ENCODE data around the gene FBXL13. TPM values are rescaled to one million over a fixed set of nuclear protein-coding genes. Genes with fewer than 3 reads are reported as not detected.

The FBXL13 gene
- total and polyA plus RNA-seq, 2 experiments from 2014 or later: 1.2 to 2.5 TPM

DNA sequence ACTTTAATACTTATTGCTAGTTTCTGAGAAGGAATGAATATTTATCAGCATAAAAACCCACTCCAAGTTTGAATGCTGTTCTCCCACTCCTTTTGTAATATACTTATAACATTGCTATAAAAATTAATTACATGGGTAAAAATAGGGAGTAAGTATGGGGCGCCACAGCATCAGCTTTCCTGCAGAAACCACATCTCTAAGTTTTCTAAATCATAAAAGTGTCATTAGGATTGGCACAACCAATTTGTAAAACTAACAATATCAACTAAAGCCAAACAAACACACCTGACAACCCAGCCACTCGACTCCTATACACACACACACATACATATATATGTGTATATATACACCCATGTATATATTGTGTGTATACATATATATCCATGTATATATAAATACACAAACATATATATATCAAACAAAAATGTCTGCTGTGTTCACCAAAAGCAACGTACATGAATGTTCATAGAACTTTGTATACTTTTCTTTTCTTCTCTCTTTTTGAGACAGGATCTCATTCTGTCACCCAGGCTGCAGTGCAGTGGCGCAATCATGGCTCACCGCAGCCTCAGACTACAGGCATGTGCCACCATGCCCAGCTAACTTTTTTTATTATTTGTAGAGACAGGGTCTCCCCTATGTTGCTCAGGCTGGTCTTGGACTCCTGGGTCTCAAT lies 176.6 kb downstream of the FBXL13 start:
- no peak for DNase-seq (ENCODE audit: low spot score)
- TF ChIP-seq, protein P1, sequence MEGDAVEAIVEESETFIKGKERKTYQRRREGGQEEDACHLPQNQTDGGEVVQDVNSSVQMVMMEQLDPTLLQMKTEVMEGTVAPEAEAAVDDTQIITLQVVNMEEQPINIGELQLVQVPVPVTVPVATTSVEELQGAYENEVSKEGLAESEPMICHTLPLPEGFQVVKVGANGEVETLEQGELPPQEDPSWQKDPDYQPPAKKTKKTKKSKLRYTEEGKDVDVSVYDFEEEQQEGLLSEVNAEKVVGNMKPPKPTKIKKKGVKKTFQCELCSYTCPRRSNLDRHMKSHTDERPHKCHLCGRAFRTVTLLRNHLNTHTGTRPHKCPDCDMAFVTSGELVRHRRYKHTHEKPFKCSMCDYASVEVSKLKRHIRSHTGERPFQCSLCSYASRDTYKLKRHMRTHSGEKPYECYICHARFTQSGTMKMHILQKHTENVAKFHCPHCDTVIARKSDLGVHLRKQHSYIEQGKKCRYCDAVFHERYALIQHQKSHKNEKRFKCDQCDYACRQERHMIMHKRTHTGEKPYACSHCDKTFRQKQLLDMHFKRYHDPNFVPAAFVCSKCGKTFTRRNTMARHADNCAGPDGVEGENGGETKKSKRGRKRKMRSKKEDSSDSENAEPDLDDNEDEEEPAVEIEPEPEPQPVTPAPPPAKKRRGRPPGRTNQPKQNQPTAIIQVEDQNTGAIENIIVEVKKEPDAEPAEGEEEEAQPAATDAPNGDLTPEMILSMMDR (conservative IDR thresholded peaks at IDR 0.05; ENCODE audit: low read depth in 2 of 2): no peak
- TF ChIP-seq STAT1 (IDR thresholded peaks at IDR 0.05; ENCODE audit: unreplicated experiment): no peak
- no peak for TF ChIP-seq CREB1 (CRISPR knock-in tag; IDR thresholded peaks at IDR 0.05; ENCODE audit: low read depth)
- H3K36me3 Mint-ChIP-seq (ENCODE audit: low read depth): no peaks in the 10 kb centered on the region
- no peak overlapping the region for H3K27ac Mint-ChIP-seq
- Histone ChIP-seq H3K4me3 (no peak overlapping the region), H3K9me2 (ENCODE audit: insufficient read depth) (peaks cover 4% of the 10 kb centered on the region), H3K79me2 (replicated peaks; ENCODE audit: insufficient read depth) (no peaks in the 10 kb centered on the region), H3K36me3 (ENCODE audit: insufficient read depth) (no peaks in the 10 kb centered on the region), H3K27ac (ENCODE audit: low read depth) (no peak overlapping the region), H2AFZ (no peak overlapping the region), H3K4me2 (no peak overlapping the region), H3F3A (replicated peaks; ENCODE audit: low read depth) (no peaks in the 10 kb centered on the region), H4K20me1 (replicated peaks; ENCODE audit: insufficient read depth) (no peaks in the 10 kb centered on the region), H3K4me1 (ENCODE audit: insufficient read depth) (no peaks in the 10 kb centered on the region; the same call in 1 of the 2 replicates), H3K27me3 (ENCODE audit: insufficient read depth) (no peaks in the 10 kb centered on the region)
- no peak for ATAC-seq
- H3K4me1 Mint-ChIP-seq: no peaks in the 10 kb centered on the region; the same call in 1 of the 3 replicates
- H3K4me3 Mint-ChIP-seq: no peak overlapping the region
- H3K27me3 Mint-ChIP-seq (ENCODE audit: insufficient read depth, low read depth, poor library complexity): peaks cover 4% of the 10 kb centered on the region
- no peaks in the 10 kb centered on the region for H3K9me3 Mint-ChIP-seq

GRCh38 chr7:102897211-102897631 lies 177.4 kb downstream of the FBXL13 start:
- Mint-ChIP-seq H3K27ac (no peak overlapping the region), H3K9me3 (no peaks in the 10 kb centered on the region), H3K4me3 (no peak overlapping the region), H3K36me3 (ENCODE audit: low read depth) (no peaks in the 10 kb centered on the region), H3K4me1 (no peaks in the 10 kb centered on the region; the same call in 1 of the 3 replicates), H3K27me3 (ENCODE audit: insufficient read depth, low read depth, poor library complexity) (peaks cover 2% of the 10 kb centered on the region)
- Histone ChIP-seq H4K20me1 (replicated peaks; ENCODE audit: insufficient read depth) (no peaks in the 10 kb centered on the region), H3K27ac (ENCODE audit: low read depth) (no peak overlapping the region), H3F3A (replicated peaks; ENCODE audit: low read depth) (no peaks in the 10 kb centered on the region), H3K36me3 (ENCODE audit: insufficient read depth) (no peaks in the 10 kb centered on the region), H3K4me1 (ENCODE audit: insufficient read depth) (no peaks in the 10 kb centered on the region), H3K79me2 (replicated peaks; ENCODE audit: insufficient read depth) (no peaks in the 10 kb centered on the region), H3K27me3 (ENCODE audit: insufficient read depth) (no peaks in the 10 kb centered on the region), H3K4me3 (no peak overlapping the region), H2AFZ (no peak overlapping the region), H3K4me2 (no peak overlapping the region), H3K9me2 (ENCODE audit: insufficient read depth) (peaks cover 4% of the 10 kb centered on the region)
- ATAC-seq: no peak
- DNase-seq (ENCODE audit: low spot score): no peak
- no peak for TF ChIP-seq POLR2AphosphoS5 (IDR thresholded peaks at IDR 0.05; ENCODE audit: low read depth)
- no peak for TF ChIP-seq JUNB (IDR thresholded peaks at IDR 0.05; ENCODE audit: unreplicated experiment)
- no peak for TF ChIP-seq ZNF331 (CRISPR knock-in tag; IDR thresholded peaks at IDR 0.05; ENCODE audit: low read depth)
- TF ChIP-seq, protein P2, sequence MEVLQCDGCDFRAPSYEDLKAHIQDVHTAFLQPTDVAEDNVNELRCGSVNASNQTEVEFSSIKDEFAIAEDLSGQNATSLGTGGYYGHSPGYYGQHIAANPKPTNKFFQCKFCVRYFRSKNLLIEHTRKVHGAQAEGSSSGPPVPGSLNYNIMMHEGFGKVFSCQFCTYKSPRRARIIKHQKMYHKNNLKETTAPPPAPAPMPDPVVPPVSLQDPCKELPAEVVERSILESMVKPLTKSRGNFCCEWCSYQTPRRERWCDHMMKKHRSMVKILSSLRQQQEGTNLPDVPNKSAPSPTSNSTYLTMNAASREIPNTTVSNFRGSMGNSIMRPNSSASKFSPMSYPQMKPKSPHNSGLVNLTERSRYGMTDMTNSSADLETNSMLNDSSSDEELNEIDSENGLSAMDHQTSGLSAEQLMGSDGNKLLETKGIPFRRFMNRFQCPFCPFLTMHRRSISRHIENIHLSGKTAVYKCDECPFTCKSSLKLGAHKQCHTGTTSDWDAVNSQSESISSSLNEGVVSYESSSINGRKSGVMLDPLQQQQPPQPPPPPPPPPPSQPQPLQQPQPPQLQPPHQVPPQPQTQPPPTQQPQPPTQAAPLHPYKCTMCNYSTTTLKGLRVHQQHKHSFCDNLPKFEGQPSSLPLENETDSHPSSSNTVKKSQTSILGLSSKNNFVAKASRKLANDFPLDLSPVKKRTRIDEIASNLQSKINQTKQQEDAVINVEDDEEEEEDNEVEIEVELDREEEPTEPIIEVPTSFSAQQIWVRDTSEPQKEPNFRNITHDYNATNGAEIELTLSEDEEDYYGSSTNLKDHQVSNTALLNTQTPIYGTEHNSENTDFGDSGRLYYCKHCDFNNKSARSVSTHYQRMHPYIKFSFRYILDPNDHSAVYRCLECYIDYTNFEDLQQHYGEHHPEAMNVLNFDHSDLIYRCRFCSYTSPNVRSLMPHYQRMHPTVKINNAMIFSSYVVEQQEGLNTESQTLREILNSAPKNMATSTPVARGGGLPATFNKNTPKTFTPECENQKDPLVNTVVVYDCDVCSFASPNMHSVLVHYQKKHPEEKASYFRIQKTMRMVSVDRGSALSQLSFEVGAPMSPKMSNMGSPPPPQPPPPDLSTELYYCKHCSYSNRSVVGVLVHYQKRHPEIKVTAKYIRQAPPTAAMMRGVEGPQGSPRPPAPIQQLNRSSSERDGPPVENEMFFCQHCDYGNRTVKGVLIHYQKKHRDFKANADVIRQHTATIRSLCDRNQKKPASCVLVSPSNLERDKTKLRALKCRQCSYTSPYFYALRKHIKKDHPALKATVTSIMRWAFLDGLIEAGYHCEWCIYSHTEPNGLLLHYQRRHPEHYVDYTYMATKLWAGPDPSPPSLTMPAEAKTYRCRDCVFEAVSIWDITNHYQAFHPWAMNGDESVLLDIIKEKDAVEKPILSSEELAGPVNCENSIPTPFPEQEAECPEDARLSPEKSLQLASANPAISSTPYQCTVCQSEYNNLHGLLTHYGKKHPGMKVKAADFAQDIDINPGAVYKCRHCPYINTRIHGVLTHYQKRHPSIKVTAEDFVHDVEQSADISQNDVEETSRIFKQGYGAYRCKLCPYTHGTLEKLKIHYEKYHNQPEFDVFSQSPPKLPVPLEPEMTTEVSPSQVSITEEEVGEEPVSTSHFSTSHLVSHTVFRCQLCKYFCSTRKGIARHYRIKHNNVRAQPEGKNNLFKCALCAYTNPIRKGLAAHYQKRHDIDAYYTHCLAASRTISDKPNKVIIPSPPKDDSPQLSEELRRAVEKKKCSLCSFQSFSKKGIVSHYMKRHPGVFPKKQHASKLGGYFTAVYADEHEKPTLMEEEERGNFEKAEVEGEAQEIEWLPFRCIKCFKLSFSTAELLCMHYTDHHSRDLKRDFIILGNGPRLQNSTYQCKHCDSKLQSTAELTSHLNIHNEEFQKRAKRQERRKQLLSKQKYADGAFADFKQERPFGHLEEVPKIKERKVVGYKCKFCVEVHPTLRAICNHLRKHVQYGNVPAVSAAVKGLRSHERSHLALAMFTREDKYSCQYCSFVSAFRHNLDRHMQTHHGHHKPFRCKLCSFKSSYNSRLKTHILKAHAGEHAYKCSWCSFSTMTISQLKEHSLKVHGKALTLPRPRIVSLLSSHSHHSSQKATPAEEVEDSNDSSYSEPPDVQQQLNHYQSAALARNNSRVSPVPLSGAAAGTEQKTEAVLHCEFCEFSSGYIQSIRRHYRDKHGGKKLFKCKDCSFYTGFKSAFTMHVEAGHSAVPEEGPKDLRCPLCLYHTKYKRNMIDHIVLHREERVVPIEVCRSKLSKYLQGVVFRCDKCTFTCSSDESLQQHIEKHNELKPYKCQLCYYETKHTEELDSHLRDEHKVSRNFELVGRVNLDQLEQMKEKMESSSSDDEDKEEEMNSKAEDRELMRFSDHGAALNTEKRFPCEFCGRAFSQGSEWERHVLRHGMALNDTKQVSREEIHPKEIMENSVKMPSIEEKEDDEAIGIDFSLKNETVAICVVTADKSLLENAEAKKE (CRISPR knock-in tag; IDR thresholded peaks at IDR 0.05): no peak
- no peak for TF ChIP-seq STAT1 (IDR thresholded peaks at IDR 0.05; ENCODE audit: unreplicated experiment)
- TF ChIP-seq NANOG (IDR thresholded peaks at IDR 0.05; ENCODE audit: borderline replicate concordance): no peak
- no peak for TF ChIP-seq ETS1 (IDR thresholded peaks at IDR 0.05)

Data from GM23338 (cell line).